HCT116 (cell line): ENCODE data around the gene SLC25A12. TPM values are rescaled to one million over a fixed set of nuclear protein-coding genes. Genes with fewer than 3 reads are reported as not detected.
A peak's percentile ranks its signal among the peaks of the same experiment; 100 is the strongest.

Source experiments
- ATAC-seq: fragments of 200-7000 bp; cut with Tn5 transposase; 2 replicates; pipeline ENCODE4 v1.9.1; 2020; ENCODE audit warnings: mild to moderate bottlenecking, moderate library complexity
- BruUV-seq: library from RNA; stranded (reverse); fragments of 400-500 nt; replicated peaks from 2 replicates; lab custom pipeline; 2021; lab: Mats Ljungman, UMichigan
- CTCF ChIA-PET: fragments of 300-600 bp; sonication (Branson Sonifier 250); formaldehyde crosslinking; loops from one replicate; lab custom pipeline; 2021; ENCODE audit warnings: antibody characterized with exemption; lab: Charles Lee
- POLR2A ChIA-PET: fragments of 300-600, 350-600 bp; sonication (Branson Sonifier 250); formaldehyde crosslinking; loops from one replicate; lab custom pipeline; 2021; ENCODE audit warnings: antibody characterized with exemption; lab: Charles Lee
- RAD21 ChIA-PET, 2 experiments: fragments of 300-600 bp; sonication (Branson Sonifier 250); formaldehyde crosslinking; loops; one replicate each; lab custom pipeline; 2023; ENCODE audit warnings: low total read pairs in 2 of 2; ENCODE audit not compliant: uncharacterized antibody in 2 of 2, unreplicated experiment in 2 of 2, low non-redundant PET in 1 of 2; lab: Charles Lee
- DNase-seq: peaks from one replicate; pipeline ENCODE4 v3.0.0-alpha.2; 2010; ENCODE audit warnings: low read depth, low spot score
- H2AFZ ChIP-seq: fragments of 200-600 bp; shearing (Covaris generic), sonication (generic); 2 replicates; pipeline ENCODE4 v1.6.1; 2017; ENCODE audit warnings: low read depth, mixed run types, mixed read lengths, antibody characterized with exemption, low read length; ENCODE audit not compliant: poor library complexity, severe bottlenecking
- H3K27ac ChIP-seq: 2 replicates; pipeline ENCODE4 v1.5.1; 2012; ENCODE audit warnings: low read depth, low read length
- H3K27me3 ChIP-seq: fragments of 200-600 bp; sonication (generic); 2 replicates; pipeline ENCODE4 v1.6.1; 2016; ENCODE audit warnings: mixed run types, low read length, mixed read lengths; ENCODE audit not compliant: insufficient read depth
- H3K36me3 ChIP-seq, 2 experiments: fragments of 200-500 bp in 1 of 2; fragments of 200-600 bp in 1 of 2; sonication (Bioruptor generic) in 1 of 2; sonication (generic) in 1 of 2; 2 replicates each; pipeline versions ENCODE4 v1.5.1 to v1.6.1; 2014 to 2016; ENCODE audit warnings: low read length in 2 of 2, inconsistent platforms in 1 of 2, mixed read lengths in 1 of 2, mixed run types in 1 of 2; ENCODE audit not compliant: insufficient read depth in 2 of 2, control insufficient read depth in 1 of 2
- H3K4me1 ChIP-seq, 2 experiments: fragments of 200-600 bp in 1 of 2; sonication (generic) in 1 of 2; 2 replicates each; pipeline versions ENCODE4 v1.5.1 to v1.6.1; 2012 to 2017; ENCODE audit warnings: low read length in 2 of 2, inconsistent platforms in 1 of 2, mild to moderate bottlenecking in 1 of 2, mixed read lengths in 1 of 2, mixed run types in 1 of 2, moderate library complexity in 1 of 2; ENCODE audit not compliant: insufficient read depth in 2 of 2, control insufficient read depth in 1 of 2
- H3K4me2 ChIP-seq: fragments of 200-600 bp; sonication (generic); 2 replicates; pipeline ENCODE4 v1.6.1; 2017; ENCODE audit warnings: mixed run types, low read length, mixed read lengths
- H3K4me3 ChIP-seq, 2 experiments: fragments of 200-600 bp in 1 of 2; sonication (generic) in 1 of 2; replicated peaks in 1 of 2; 2 replicates each; pipeline ENCODE4 v1.5.1; 2011 to 2016; ENCODE audit warnings: low read length in 2 of 2, control low read depth in 1 of 2, low read depth in 1 of 2, mild to moderate bottlenecking in 1 of 2, mixed read lengths in 1 of 2, mixed run types in 1 of 2
- H3K79me2 ChIP-seq: fragments of 200-600 bp; sonication (generic); 2 replicates; pipeline ENCODE4 v1.6.1; 2017; ENCODE audit warnings: mild to moderate bottlenecking, mixed run types, low read length, moderate library complexity, mixed read lengths; ENCODE audit not compliant: insufficient read depth
- H3K9ac ChIP-seq: fragments of 200-600 bp; sonication (generic); 2 replicates; pipeline ENCODE4 v1.6.1; 2016; ENCODE audit warnings: low read length, mixed read lengths
- H3K9me2 ChIP-seq: fragments of 200-600 bp; sonication (generic), shearing (Covaris generic); 2 replicates; pipeline ENCODE4 v1.6.1; 2017; ENCODE audit warnings: mixed run types, mild to moderate bottlenecking, moderate library complexity; ENCODE audit not compliant: insufficient read depth
- H3K9me3 ChIP-seq, 2 experiments: fragments of 200-500 bp in 1 of 2; fragments of 200-600 bp in 1 of 2; sonication (Bioruptor generic) in 1 of 2; sonication (generic) in 1 of 2; 2 replicates each; pipeline ENCODE4 v1.6.1; 2014 to 2017; ENCODE audit warnings: low read length in 2 of 2, mixed read lengths in 2 of 2, inconsistent platforms in 1 of 2, low read depth in 1 of 2, mild to moderate bottlenecking in 1 of 2, mixed run types in 1 of 2, moderate library complexity in 1 of 2; ENCODE audit not compliant: control insufficient read depth in 1 of 2, insufficient read depth in 1 of 2
- H4K20me1 ChIP-seq: fragments of 200-600 bp; sonication (generic), shearing (Covaris generic); 2 replicates; pipeline ENCODE4 v1.6.1; 2017; ENCODE audit warnings: mixed run types, mild to moderate bottlenecking, moderate library complexity; ENCODE audit not compliant: insufficient read depth
- CBX3 ChIP-seq: IDR thresholded peaks from 2 replicates; pipeline ENCODE4 v1.6.1; 2012; ENCODE audit warnings: low read depth
- ELF1 ChIP-seq: IDR thresholded peaks from 2 replicates; pipeline ENCODE4 v1.6.1; 2012; ENCODE audit warnings: low read depth, borderline replicate concordance
- EZH2phosphoT487 ChIP-seq: fragments of 200-600 bp; IDR thresholded peaks from 2 replicates; pipeline ENCODE4 v1.6.1; 2018; ENCODE audit warnings: antibody characterized with exemption, borderline replicate concordance
- FOSL1 ChIP-seq: IDR thresholded peaks from 2 replicates; pipeline ENCODE4 v1.6.1; 2012; ENCODE audit warnings: low read depth
- MAX ChIP-seq: IDR thresholded peaks from 2 replicates; pipeline ENCODE4 v1.6.1; 2012
- POLR2A ChIP-seq: IDR thresholded peaks from 2 replicates; pipeline ENCODE4 v1.7.0; 2011; ENCODE audit warnings: borderline replicate concordance; ENCODE audit not compliant: insufficient read depth, insufficient read length; ENCODE audit errors: extremely low read depth
- REST ChIP-seq: IDR thresholded peaks from 2 replicates; pipeline ENCODE4 v1.6.1; 2012; ENCODE audit warnings: low read depth
- SP1 ChIP-seq: IDR thresholded peaks from 2 replicates; pipeline ENCODE4 v1.6.1; 2012; ENCODE audit warnings: low read depth
- TCF7L2 ChIP-seq: IDR thresholded peaks from 2 replicates; pipeline ENCODE4 v1.7.0; 2011; ENCODE audit warnings: borderline replicate concordance, inconsistent platforms; ENCODE audit not compliant: insufficient read depth, insufficient read length; ENCODE audit errors: extremely low read depth
- intact Hi-C: fragments of 100-400 bp; cut with micrococcal nuclease; formaldehyde crosslinking; loops from 2 replicates; pipeline ENCODE4 v1.10.0; 2022
- total RNA-seq: library from RNA; stranded (reverse); gene quantifications from one replicate; pipeline ENCODE4 v1.2.1, GENCODE V29; 2021; ENCODE audit not compliant: unreplicated experiment

Gene SLC25A12
- total RNA-seq, 1 experiment from 2014 or later: 16.0 TPM

GRCh38 chr2:171807831-171808393 is 86.1 kb downstream of the SLC25A12 start:
- no TSS peak for BruUV-seq
- ATAC-seq: peak; percentile 52
- H3K9me3 ChIP-seq: no peaks in the 10 kb centered on the region
- ChIA-PET RAD21 (no interaction called here), CTCF (no interaction called here), POLR2A (no interaction called here)
- no peak overlapping the region for H3K4me3 ChIP-seq
- H3K27me3 ChIP-seq: no peaks in the 10 kb centered on the region
- H3K9ac ChIP-seq: no peak overlapping the region
- H3K4me1 ChIP-seq: peaks cover 15 to 19% of the 10 kb centered on the region in 2 experiments
- intact Hi-C loops: no loop called here
- H3K4me2 ChIP-seq: peak overlapping the region; percentile 24; the same call in 1 of the 2 replicates
- no peaks in the 10 kb centered on the region for H3K79me2 ChIP-seq
- H3K9me2 ChIP-seq: no peaks in the 10 kb centered on the region
- peaks cover 4% of the 10 kb centered on the region; the same call in 1 of the 2 replicates for H4K20me1 ChIP-seq
- H2AFZ ChIP-seq: no peak overlapping the region
- no peak for TF ChIP-seq SP1
- no peak for TF ChIP-seq FOSL1
- peak; percentile 39 for TF ChIP-seq TCF7L2
- no peak for TF ChIP-seq ELF1
- TF ChIP-seq EZH2phosphoT487: no peak
- no peak for TF ChIP-seq CBX3
- no peak for TF ChIP-seq MAX
- no peak for TF ChIP-seq REST
- no peak for TF ChIP-seq POLR2A
- TF ChIP-seq, all 23 proteins: peak for 1
- no peak overlapping the region for H3K27ac ChIP-seq
- DNase-seq: no peak
- H3K36me3 ChIP-seq: 0 out of 4 replicates have a peak, but pooled peaks cover 0 to 7% of the 10 kb centered on the region in 2 experiments
